Stimulated activated CD4-positive, alpha-beta T cell treated with anti-CD3 and anti-CD28 coated beads, Interleukin-1b, Interleukin-23, amount 100 ng/mL, for 1 hour (primary cell): ENCODE measurements around the gene CHST2.
A peak's percentile ranks its signal among the peaks of the same experiment; 100 is the strongest.

ENCODE experiments used
- DNase-seq, 2 donors: peaks; one replicate each; pipeline ENCODE4 v3.0.0-alpha.2; 2020; ENCODE audit warnings: low read depth in 2 of 2

The CHST2 gene

DNA sequence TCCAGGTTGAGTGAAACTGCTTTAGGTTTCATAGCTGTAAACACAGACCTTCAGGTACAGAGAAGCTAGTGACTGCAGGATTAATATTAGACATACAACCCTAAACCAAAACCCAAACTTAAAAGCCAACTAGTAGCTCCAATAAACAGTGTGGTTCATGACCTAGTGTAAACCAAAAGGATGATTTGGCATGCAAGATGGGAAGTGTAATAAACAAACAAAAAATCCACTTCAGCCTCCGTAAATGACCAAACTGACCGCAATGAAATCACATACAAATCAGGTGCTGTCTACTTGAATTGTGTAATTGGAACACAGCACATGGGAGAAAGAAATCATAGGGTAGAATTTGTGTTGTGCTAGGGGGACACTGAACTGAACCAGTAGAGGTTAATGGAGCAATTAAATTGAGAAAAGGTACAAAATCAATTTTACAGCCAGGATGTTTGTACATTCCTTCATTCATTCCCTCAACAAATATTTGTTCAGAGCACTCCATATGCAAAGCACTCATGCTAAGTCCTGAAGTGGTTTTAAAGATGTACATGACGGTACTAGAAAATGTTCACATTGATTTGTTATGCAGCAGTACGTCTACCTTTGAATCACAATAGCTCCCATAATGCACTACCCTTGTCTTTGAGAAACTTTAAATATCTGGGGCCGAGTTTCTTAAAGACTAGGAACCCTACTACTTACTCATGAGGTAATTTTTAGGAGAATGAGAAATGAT, 21.4 kb upstream of the CHST2 start:
- no peak for DNase-seq

- no peak for DNase-seq
These were observed 20.4 kb upstream of the CHST2 start for GRCh38 chr3:143099210-143099609.

GRCh38 chr3:143099690-143100089, 19.9 kb upstream of the CHST2 start:
- no peak for DNase-seq

- DNase-seq: no peak
These were observed 19.1 kb upstream of the CHST2 start for GRCh38 chr3:143100451-143100850.

GRCh38 chr3:143101792-143102381, 17.7 kb upstream of the CHST2 start:
- DNase-seq: no peak

- DNase-seq: no peak
These were observed 15.9 kb upstream of the CHST2 start for GRCh38 chr3:143103652-143104051.

GRCh38 chr3:143105170-143105569, 14.4 kb upstream of the CHST2 start:
- DNase-seq: no peak

- no peak for DNase-seq
These were observed 9.7 kb upstream of the CHST2 start for GRCh38 chr3:143109861-143110260.

- DNase-seq: no peak
These were observed 9.2 kb upstream of the CHST2 start for GRCh38 chr3:143110371-143110770.

GRCh38 chr3:143118630-143119008, 952 bp upstream of the CHST2 start:
- DNase-seq: no peak

GRCh38 chr3:143119974-143120715, 574 bp downstream of the CHST2 start:
- peak in 1 of 2 donors; percentile 3 for DNase-seq

DNA sequence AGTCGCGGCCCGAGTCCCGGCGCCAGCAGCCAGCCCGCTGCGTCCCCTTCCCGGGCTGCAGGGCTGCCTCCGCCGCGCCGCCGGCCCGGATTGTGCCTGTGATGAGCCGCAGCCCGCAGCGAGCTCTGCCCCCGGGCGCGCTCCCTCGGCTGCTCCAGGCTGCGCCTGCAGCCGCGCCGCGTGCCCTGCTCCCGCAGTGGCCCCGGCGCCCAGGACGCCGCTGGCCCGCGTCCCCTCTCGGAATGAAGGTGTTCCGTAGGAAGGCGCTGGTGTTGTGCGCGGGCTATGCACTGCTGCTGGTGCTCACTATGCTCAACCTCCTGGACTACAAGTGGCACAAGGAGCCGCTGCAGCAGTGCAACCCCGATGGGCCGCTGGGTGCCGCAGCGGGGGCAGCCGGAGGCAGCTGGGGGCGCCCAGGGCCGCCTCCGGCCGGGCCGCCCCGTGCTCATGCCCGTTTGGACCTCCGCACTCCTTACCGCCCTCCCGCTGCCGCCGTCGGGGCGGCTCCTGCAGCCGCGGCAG, 1.2 kb downstream of the CHST2 start:
- DNase-seq: peak in 1 of 2 donors; percentile 8

GRCh38 chr3:143121241-143122088, 1.9 kb downstream of the CHST2 start:
- peak; percentile 34 to 41 for DNase-seq

- DNase-seq: no peak
These were observed 2.5 kb downstream of the CHST2 start for GRCh38 chr3:143122089-143122430.

DNA sequence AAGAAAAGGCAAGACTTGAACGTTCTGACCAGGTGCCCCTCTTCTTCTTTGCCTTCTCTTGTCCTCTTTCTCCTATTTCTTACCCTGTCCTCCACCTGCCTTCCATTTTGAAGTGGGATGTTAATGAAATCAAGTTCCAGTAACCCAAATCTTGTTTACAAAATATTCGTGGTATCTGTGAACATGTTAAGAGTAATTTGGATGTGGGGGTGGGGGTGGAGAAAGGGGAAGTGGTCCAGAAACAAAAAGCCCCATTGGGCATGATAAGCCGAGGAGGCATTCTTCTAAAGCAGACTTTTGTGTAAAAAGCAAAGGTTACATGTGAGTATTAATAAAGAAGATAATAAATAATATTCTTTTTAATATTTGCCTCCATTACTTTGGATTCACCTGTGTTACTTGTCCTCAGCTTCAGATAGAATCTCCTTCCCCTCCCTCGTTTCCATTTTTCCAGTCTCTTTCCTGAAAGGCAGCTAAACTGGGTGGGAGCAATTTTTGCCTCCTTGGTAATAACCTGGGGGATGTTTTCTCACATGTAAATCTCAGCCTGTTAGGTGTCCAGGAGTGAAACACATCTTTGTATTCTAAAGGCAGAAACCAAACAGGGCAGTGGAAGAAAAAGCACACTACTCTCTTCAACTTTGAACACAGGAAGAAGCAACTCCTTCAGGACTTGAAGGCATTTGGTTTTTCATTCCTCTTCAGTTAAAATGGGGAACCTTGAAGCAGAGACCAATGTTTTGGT, 3.2 kb downstream of the CHST2 start:
- DNase-seq: no peak

DNA sequence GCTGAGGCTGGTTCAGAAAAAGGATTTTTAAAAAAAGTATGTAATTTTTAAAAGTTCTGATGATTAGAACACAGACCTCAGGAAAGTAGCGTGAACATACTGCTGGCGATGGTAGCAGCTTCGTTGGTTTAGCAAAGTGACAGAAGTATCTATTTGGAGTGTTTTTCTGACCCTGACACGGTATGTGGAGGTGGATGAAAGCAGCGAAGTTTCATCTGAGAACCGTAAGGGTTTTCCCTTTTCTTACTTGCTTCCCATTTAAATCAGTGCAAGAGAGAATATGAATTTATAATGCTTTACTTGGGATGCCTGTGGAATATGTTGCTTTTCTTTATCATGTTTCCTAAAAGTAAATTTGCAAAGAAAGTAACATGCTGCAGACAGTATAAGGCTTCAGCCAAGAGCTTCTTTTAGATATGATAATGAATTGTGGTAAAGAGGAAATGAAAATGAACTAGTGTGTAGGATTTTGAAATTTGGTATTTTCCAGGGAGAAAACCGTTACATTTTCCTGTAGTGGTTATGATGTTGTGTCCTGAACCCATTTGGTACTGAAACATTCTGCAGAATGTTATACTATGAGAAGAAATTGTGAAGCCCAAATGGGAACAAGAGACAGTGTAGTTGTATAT, 3.9 kb downstream of the CHST2 start:
- no peak for DNase-seq

- no peak for DNase-seq
These were observed 5.3 kb downstream of the CHST2 start for GRCh38 chr3:143124601-143125520.

DNA sequence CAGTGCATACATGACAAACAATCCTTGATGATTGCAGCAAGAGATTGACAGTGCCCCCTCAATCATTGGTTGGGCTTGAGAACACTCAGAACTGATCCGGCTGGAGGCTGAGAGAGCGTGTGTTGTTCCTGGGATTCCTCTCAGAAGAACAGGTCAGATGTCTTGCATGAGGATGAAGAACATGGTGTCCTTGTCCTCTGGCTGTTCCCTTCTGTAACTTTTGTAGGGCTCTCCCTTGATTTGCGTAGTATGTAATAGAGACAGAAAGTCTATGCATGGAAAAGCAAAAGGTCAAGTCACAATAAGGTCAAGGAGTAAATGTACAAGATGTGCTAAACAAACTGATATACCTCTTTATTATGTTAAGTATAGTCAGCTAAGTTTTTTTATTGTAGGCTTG, 8.2 kb downstream of the CHST2 start:
- DNase-seq: no peak

DNA sequence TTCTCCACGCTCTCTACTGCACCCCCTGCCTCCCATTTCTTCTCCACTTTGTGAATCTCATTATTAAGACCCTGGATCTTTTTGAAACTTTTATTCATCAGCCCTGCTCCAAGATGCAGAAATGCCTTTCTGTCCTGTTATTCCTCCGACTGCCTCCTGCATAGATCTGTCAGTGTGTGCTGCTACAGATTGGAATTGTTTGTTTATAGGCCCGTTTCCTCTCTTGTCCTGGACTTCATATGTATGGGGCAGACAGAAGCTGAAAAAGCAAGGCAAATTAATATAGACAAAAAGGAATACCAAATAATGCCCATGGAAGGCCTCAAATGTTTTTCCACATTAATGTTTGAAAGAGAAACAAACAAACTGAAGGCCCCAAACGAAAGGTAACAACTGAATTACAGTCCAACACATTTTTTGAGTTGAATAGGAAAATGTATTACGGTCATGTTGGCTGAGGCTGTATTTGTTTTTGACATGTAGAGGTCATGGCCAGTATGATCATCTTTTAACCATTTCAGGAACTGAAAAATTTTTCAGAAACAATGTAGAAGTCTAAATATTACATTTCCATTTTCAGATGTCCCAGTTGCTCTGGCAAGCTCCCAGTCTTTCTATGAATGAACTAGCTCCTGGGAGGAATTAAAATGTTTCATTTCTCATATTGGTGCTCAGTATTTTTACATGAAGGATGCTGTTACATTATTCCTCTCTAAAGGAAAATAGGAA, 8.8 kb downstream of the CHST2 start:
- DNase-seq: no peak
